ENCODE measurements around the gene C1orf167. TPM values are rescaled to one million over a fixed set of nuclear protein-coding genes. Genes with fewer than 3 reads are reported as not detected.

The C1orf167 gene
- total and polyA plus RNA-seq, 4 donors: 0.37 TPM; not detected in 3

GRCh38 chr1:11813021-11813420 is 51.0 kb downstream of the C1orf167 start:
- H3K36me3 ChIP-seq (ENCODE audit: control insufficient read depth in 4 of 4, insufficient read depth in 3 of 4, low read depth in 1 of 4, low read length in 3 of 4): peaks cover 7 to 34% (median 29%) of the 10 kb centered on the region in 4 donors
- H3K27ac ChIP-seq (ENCODE audit: low read depth in 1 of 2, low read length in 2 of 2): no peak overlapping the region
- DNase-seq (ENCODE audit: low spot score): no peak
- TF ChIP-seq MAX (IDR thresholded peaks at IDR 0.05): no peak
- no peak for TF ChIP-seq RAD21 (IDR thresholded peaks at IDR 0.05)
- TF ChIP-seq HNF4G (IDR thresholded peaks at IDR 0.05): no peak
- TF ChIP-seq NR2F2 (IDR thresholded peaks at IDR 0.05): no peak
- TF ChIP-seq FOXA2 (IDR thresholded peaks at IDR 0.05): no peak
- TF ChIP-seq HNF4A (conservative IDR thresholded peaks at IDR 0.05): no peak
- no peak for TF ChIP-seq FOXA1 (IDR thresholded peaks at IDR 0.05)
- TF ChIP-seq ATF3 (IDR thresholded peaks at IDR 0.05): no peak
- TF ChIP-seq EGR1 (IDR thresholded peaks at IDR 0.05; ENCODE audit: low read depth in 2 of 2): no peak
- TF ChIP-seq REST (IDR thresholded peaks at IDR 0.05): no peak
- no peak for TF ChIP-seq SP1 (IDR thresholded peaks at IDR 0.05)
- TF ChIP-seq RXRA (IDR thresholded peaks at IDR 0.05): no peak
- TF ChIP-seq JUND (IDR thresholded peaks at IDR 0.05): no peak
- no peak for TF ChIP-seq CTCF (IDR thresholded peaks at IDR 0.05; ENCODE audit: low read depth, low read length, missing input control)
- TF ChIP-seq YY1 (IDR thresholded peaks at IDR 0.05): no peak
- no peak for TF ChIP-seq TAF1 (conservative IDR thresholded peaks at IDR 0.05)
- no peak for TF ChIP-seq ZBTB33 (IDR thresholded peaks at IDR 0.05)
- TF ChIP-seq GABPA (IDR thresholded peaks at IDR 0.05 in 1 of 2, conservative IDR thresholded peaks at IDR 0.05 in 1 of 2): no peak
- H3K9ac ChIP-seq (ENCODE audit: low read depth in 1 of 2, low read length in 2 of 2): no peak overlapping the region
- no peak overlapping the region for H3K4me3 ChIP-seq (ENCODE audit: low read depth in 1 of 3, low read length in 3 of 3)
- no peaks in the 10 kb centered on the region for H3K9me3 ChIP-seq (ENCODE audit: control insufficient read depth in 4 of 4, low read length in 3 of 4)
- WGBS: 88% methylated on average over 5 of the region's 5 CpGs
- no peaks in the 10 kb centered on the region for H3K27me3 ChIP-seq (ENCODE audit: control insufficient read depth in 4 of 4, insufficient read depth in 4 of 4, low read length in 3 of 4)
- H3K4me1 ChIP-seq (ENCODE audit: control insufficient read depth in 4 of 4, insufficient read depth in 4 of 4, low read length in 3 of 4): peaks cover 0 to 4% (median 2%) of the 10 kb centered on the region in 4 donors
